HL-60 (cell line): ENCODE measurements around the gene CTBP2.

Experiments
- CTCF ChIP-seq: IDR thresholded peaks from one replicate; pipeline ENCODE4 v1.5.1; 2011; ENCODE audit warnings: low read length, control low read depth, inconsistent platforms; ENCODE audit not compliant: insufficient read depth
- REST ChIP-seq: IDR thresholded peaks from 2 replicates; pipeline ENCODE4 v1.6.1; 2012; ENCODE audit warnings: low read depth; ENCODE audit not compliant: insufficient replicate concordance

- TF ChIP-seq CTCF = no peak
- TF ChIP-seq REST = no peak
These were observed 43.6 kb downstream of the CTBP2 start for GRCh38 chr10:125116652-125117310.
